Activated CD4-positive, alpha-beta T cell treated with anti-CD3 and anti-CD28 coated beads, Interleukin-10, Interleukin-2, amounts not matched to agents 100 ng/mL and 50 ng/mL, durations not matched to agents 16 hours and 8 hours (primary cell): Measurements from ENCODE around the gene WDR33.

Source experiments
- DNase-seq: peaks from one replicate; pipeline ENCODE4 v3.0.0-alpha.2; 2020

The WDR33 gene

DNA sequence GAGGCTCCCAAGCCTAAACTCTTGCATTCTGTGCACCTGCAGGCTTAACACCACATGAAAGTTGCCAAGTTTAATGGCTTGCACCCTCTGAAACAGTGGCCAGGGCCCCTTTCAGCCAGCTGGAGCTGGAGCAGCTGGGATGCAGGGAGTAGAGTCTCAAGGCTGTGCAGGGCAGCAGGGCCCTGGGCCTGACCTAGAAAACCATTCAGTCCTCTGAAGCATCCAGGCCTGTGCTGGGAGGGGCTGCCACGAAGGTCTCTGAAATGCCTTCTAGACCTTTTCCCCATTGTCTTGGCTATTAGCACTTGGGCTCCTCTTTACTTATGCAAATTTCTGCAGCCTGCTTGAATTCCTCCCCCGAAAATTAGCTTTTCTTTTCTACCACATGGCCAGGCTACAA is 120.3 kb downstream of the WDR33 start:
- DNase-seq = no peak

DNA sequence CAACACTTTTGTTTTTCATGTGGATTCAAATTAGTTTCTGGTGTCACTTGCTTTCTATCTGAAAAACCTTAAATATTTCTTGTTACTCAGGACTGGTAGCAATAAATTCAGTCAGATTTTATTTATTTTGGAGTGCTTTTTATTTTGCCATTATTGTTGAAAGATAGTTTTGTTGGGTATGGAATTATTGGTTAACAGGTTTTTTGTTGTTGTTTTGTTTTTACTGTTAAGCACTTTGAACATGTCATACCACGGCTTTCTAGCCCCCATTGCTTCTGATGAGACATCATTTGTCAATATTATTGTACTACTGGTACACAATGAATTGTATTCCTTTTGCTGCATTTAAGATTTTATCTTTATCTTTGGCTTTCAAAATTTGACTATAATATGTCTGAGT is 122.6 kb downstream of the WDR33 start:
- no peak for DNase-seq

DNA sequence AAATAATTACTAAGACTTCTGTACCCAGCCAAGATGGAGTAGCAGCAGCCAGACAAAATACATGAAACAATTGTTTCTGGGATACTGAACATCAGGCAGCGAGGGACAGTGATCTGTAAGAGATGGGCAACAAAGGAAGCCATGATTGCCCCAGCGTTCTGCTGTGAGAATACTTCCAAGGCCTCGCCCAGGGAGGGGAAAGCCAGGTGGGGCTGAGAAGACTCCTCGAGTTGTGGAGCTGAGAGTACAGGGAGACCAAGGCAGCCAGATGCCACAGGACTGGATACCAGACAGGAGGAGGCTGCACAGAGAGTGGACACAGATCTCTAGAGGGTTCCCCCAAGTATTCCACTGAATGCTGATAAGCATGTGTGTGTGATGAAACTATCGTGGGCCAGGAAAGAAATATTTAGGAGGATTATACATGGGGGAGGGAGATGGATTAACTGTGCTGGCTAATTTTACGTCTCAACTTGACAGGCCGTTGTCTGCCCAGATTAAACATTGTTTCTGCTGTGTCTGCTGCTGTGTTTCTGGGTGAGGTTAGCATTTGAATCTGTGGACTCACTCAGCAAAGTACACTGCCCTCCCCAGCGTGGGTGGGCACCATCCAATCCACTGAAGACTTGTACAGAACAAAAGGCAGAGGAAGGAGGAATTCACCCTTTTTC is 125.4 kb downstream of the WDR33 start:
- no peak for DNase-seq

DNA sequence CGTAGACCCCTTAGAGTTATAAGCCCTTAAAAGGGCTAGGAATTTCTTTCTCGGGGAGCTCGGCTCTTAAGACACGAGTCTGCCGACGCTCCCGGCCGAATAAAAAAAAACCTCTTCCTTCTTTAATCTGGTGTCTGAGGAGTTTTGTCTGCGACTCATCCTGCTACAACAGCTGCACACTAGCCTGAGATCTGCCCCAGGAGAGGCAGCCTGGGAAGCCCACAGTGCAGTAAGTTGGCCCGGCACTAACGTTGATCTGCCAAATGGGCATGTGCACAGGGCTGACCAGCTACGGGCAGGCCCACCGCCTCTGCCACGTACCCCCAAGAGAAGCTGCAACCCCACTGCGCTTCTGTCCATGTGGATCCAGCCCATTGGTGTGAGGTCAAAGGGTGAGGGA is 127.2 kb downstream of the WDR33 start:
- no peak for DNase-seq

GRCh38 chr2:127683056-127683455 is 127.9 kb downstream of the WDR33 start:
- no peak for DNase-seq

DNA sequence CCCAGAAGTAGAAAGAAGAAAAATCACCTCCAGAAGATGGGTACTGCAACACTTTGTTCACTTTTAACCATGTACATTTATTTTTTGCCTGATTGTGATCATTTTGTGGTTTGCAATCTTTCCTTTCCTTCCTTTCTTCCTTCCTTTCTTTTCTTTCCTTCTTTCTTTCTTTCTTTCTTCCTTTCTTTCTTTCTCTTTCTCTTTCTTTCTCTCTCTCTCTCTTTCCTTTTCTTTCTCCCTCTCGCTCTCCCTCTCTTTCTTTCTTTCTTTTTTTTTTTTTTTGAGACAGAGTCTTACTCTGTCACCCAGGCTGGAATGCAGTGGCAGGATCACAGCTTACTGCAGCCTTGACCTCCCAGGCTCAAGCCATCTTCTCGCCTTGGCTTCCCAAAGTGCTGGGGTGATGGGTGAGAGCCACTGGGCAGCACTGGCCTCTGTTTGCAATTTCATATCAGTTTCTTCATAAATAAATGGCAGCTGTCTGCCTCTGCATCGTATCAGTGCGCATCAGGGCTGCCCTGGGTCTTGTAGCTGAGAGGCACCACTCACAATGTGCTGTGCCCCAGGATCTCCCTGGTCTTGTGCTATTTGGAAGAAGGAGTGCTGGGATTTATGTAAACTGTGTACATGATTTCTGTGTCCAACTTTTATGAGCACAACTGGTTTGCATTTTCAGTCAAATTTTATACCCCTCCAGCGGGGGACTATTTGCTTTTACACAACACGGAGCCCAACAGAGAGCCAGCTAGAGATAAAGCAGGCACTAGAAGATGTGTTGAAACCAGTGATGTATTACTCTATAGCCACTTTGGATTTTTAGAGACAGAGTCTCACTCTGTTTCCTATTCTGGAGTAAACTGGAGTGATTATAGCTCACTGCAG is 128.8 kb downstream of the WDR33 start:
- DNase-seq = no peak

DNA sequence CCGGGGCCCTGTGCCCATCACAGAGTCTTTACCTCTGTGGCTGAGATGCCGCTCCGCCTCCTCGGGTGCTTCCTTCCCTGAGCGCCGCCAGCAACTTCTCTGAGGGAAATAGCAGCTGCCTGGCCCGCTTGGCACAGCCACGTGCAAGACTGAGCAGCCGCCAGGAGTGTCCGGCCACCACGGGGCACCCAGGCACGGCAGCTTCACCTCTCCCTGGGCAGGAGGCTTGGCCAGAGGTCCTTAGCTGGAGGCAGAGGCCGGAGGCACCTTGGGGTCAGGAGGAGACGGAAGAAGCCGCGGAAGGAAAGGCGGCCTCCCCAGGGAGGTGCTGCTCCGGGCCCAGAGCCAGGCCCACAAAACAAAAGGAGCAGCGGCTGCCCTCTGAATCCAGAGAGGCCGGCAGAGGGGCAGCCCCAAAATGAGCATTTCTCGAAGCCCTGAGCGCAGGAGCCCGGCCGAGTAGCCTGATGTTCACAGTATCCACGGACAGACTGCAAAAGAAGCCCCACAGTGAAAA is 129.6 kb downstream of the WDR33 start:
- no peak for DNase-seq

- no peak for DNase-seq
Observed at GRCh38 chr2:127680706-127681287, 130.2 kb downstream of the WDR33 start.

DNA sequence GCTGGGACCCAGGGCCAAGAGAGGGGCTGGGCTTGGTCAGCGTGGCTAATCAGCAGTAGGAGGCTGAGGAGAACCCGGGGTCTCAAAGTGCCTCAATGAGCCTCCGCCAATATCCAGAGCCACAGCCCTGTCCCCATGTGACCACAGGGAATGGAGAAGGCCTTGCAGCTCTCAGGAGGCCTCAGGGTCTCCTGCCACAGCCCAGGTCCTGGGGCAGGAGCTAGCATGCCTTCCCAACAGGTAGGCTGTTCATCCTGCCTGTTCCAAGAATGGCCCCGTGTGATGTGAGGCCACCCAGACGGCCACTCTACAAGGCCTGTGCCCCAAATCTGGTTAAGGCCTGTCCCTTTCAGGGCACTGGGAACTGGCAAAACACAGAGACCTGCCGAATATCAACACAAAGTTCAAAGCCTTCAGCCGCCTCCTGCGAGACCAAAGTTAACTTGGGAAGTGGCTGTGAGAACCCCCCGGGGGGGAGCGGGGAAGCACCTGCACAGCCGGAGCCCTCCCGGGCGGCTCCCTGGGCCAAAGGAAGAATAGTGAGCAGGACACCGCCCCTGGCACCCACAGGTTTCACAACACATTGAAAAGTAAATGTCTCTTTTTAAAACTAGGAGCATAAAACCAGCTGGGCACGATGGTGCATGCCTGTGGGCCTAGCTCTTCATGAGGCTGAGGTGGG is 131.2 kb downstream of the WDR33 start:
- DNase-seq = no peak

GRCh38 chr2:127678991-127679390 is 132.0 kb downstream of the WDR33 start:
- DNase-seq = no peak

DNA sequence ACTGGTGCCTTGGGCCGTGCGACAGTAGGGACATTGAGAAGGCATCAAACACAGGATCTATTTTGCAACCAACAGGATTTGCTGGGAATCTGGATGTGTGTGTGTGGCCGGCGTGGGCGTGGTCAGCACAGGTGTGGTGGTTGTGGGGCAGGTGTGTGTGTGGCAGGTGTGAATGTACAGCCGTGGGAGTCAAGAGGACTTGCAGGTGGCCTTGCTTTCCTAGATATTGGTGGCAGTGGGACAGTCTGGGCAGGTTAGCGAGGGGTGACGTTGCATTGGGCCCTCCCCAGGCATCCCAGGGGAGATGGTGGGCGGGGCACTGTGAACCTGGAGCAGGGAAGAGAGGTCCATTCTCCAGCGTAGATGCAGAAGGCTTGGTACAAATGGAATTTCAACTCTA is 132.4 kb downstream of the WDR33 start:
- no peak for DNase-seq

DNA sequence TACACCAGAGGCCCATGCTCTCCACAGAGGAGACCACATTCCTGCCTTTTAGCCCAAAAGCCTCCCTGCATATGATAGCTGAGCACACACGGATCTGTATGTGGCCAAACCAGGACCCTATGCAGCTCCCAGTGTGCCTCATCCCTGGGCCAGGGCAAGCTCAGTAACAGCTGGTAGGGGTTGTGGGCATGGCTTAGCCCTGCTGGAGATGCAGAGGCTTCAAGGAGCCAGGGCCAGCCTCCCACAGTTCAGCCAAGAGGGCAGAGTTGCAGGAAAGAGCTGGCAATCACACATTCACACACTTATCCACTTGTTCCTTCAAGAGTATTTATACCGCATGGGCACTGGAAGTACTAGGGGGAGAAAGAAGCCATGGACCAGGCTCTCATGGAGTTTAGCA is 134.1 kb downstream of the WDR33 start:
- no peak for DNase-seq

GRCh38 chr2:127675331-127676261 is 135.4 kb downstream of the WDR33 start, which contains the start of gene LIMS2:
Gene LIMS2, minus strand, starts transcription at chr2:127675530. Its CDS starts 506 bp downstream, at chr2:127675024.
- DNase-seq = no peak

DNA sequence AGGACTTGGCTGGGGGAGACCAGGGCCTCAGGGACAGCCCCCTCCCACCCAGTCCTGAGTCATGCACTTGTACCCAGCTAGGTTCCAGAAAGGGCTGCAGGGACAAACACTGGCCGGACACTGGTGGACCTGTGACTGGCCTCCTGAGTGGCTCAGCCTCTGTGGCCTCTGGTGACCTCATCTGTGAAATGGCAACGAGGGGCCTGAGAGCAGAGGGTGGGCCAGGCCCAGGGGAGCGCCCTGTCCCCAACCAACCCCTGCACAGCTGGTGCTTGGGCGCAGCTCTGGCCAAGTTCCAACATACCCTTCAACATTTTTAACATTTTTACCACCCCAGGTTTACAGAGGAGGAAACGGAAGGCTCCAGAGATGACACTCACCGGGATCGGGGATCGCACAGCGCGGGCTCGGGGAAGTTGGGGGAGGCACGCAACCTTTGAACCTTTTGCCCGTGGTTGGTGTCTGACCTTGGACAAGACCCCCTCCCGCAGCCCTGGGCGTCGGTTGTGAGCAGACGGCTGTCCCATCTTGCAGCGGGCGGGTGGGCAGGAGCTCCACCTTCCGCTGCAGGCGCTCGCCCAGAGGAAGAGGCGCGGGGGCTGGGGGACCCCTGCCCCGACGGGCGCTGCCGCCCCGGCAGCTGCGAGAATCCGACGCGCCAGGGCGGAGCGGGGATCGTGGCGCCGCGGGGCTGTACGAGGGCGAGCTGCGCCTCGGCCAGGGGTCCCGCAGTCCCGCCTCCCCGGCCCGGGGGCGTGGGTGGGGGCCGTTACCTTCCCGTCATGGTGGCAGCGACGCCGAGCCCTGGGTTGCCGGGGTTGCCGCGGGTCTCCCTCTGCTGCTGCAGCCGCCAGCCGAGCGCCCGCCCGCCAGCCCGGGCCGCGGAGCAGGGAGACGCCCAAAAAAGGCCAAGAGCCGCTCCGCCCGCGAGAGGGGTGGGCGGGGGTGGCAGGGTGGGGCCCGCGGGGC is 136.4 kb downstream of the WDR33 start:
- DNase-seq = no peak

DNA sequence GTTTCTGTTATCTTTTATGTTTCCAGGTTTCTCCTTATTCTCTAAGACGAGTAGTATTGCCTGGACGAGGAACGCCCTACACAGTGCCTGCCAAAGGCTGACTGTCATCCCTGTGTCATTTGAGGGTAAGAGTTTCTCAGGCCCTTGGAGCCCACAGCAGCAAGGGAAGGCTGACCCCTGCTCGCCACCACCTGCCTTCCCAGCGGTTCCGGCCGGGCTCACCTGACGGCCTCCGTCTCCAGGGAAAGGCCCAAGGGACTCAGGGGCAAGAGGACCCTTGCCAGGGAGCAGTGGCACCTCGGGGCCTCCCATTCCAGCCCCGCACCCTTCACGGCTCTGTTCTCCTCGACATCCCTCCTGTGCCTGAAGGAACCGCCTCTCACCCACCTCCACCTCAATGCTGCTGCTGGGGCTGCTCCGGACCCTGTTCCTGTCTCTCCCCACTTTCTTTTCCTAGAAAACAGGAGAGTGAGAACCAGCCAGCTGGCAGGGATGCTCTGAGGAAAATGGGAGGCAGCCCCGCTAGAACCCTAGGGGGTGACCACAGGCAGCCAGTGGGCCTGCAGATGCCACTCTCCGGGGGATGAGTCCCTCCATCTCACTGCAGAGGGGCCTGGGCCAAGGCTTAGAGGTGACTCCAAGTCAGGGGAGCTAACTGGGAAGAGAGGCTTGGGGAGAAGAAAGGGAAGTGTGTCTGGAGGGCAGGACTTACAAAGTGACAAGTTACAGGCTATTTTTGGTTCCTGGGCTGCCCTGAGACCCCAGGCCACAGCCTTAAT is 137.5 kb downstream of the WDR33 start:
- no peak for DNase-seq

GRCh38 chr2:127672341-127673224 is 138.4 kb downstream of the WDR33 start:
- no peak for DNase-seq

GRCh38 chr2:127671557-127672302 is 139.2 kb downstream of the WDR33 start:
- DNase-seq = no peak

- no peak for DNase-seq
Observed at GRCh38 chr2:127670957-127671290, 140.0 kb downstream of the WDR33 start.
